Loucy (cell line): ENCODE data around the gene ST3GAL5.

Experiments used
- EZH2phosphoT487 ChIP-seq: fragments of 200-600 bp; IDR thresholded peaks from 2 replicates; pipeline ENCODE4 v1.6.1; 2018; ENCODE audit warnings: antibody characterized with exemption, mild to moderate bottlenecking, moderate library complexity, borderline replicate concordance
- TF ChIP-seq, protein P1 (sequence below): fragments of 200-600 bp; sonication (generic); conservative IDR thresholded peaks from 2 replicates; pipeline ENCODE4 v1.5.1; 2014; ENCODE audit warnings: mild to moderate bottlenecking, antibody characterized with exemption, low read length

GRCh38 chr2:85800586-85800985 lies 88.2 kb downstream of the ST3GAL5 start:
- TF ChIP-seq, protein P1, sequence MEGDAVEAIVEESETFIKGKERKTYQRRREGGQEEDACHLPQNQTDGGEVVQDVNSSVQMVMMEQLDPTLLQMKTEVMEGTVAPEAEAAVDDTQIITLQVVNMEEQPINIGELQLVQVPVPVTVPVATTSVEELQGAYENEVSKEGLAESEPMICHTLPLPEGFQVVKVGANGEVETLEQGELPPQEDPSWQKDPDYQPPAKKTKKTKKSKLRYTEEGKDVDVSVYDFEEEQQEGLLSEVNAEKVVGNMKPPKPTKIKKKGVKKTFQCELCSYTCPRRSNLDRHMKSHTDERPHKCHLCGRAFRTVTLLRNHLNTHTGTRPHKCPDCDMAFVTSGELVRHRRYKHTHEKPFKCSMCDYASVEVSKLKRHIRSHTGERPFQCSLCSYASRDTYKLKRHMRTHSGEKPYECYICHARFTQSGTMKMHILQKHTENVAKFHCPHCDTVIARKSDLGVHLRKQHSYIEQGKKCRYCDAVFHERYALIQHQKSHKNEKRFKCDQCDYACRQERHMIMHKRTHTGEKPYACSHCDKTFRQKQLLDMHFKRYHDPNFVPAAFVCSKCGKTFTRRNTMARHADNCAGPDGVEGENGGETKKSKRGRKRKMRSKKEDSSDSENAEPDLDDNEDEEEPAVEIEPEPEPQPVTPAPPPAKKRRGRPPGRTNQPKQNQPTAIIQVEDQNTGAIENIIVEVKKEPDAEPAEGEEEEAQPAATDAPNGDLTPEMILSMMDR: no peak
- no peak for TF ChIP-seq EZH2phosphoT487
